ENCODE data around the gene RNF111. TPM values are rescaled to one million over a fixed set of nuclear protein-coding genes. Genes with fewer than 3 reads are reported as not detected.

The RNF111 gene
- total and polyA plus RNA-seq, 2 experiments from 2014 or later: 14.4 to 24.5 TPM

DNA sequence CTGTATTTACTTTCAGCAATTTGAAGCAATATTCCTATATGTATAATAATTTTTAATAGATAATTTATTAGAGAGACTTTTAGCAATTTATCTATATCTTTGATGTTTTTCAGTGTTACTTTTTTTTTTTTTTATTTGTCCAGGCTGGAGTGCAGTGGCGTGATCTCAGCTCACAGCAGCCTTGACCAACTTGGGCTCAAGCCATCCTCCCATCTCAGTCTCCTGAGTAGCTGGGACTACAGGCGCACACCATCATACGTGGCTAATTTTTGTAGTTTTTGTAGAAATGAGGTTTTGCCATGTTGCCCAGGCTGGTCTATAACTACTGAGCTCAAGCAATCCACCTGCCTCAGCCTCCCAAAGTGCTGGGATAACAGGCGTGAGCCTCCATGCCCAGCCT is 28.7 kb upstream of the RNF111 start:
- no peaks in the 10 kb centered on the region for H3K4me1 Mint-ChIP-seq
- H3K27ac ChIP-seq (ENCODE audit: low read depth): no peak overlapping the region
- H2AFZ ChIP-seq: no peak overlapping the region
- no peak overlapping the region for H3K27ac Mint-ChIP-seq
- ATAC-seq (no peak), DNase-seq (ENCODE audit: low spot score) (no peak)
- H3K9me3 Mint-ChIP-seq: no peaks in the 10 kb centered on the region
- no peak overlapping the region for H3K4me3 ChIP-seq
- no peaks in the 10 kb centered on the region for H4K20me1 ChIP-seq (replicated peaks; ENCODE audit: insufficient read depth)
- TF ChIP-seq EZH2 (IDR thresholded peaks at IDR 0.05; ENCODE audit: low read depth, unreplicated experiment) (no peak), EZH2phosphoT487 (IDR thresholded peaks at IDR 0.05; ENCODE audit: unreplicated experiment) (no peak), ZNF331 (CRISPR knock-in tag; IDR thresholded peaks at IDR 0.05; ENCODE audit: low read depth) (no peak), NANOG (IDR thresholded peaks at IDR 0.05; ENCODE audit: borderline replicate concordance) (no peak), CREB1 (CRISPR knock-in tag; IDR thresholded peaks at IDR 0.05; ENCODE audit: low read depth) (no peak), ZNF114 (CRISPR knock-in tag; IDR thresholded peaks at IDR 0.05) (no peak), STAT1 (IDR thresholded peaks at IDR 0.05; ENCODE audit: unreplicated experiment) (no peak), JUNB (IDR thresholded peaks at IDR 0.05; ENCODE audit: unreplicated experiment) (no peak), POLR2AphosphoS5 (IDR thresholded peaks at IDR 0.05; ENCODE audit: low read depth) (no peak)
- TF ChIP-seq, protein P1, sequence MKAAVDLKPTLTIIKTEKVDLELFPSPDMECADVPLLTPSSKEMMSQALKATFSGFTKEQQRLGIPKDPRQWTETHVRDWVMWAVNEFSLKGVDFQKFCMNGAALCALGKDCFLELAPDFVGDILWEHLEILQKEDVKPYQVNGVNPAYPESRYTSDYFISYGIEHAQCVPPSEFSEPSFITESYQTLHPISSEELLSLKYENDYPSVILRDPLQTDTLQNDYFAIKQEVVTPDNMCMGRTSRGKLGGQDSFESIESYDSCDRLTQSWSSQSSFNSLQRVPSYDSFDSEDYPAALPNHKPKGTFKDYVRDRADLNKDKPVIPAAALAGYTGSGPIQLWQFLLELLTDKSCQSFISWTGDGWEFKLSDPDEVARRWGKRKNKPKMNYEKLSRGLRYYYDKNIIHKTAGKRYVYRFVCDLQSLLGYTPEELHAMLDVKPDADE (IDR thresholded peaks at IDR 0.05): no peak
- TF ChIP-seq, protein P2, sequence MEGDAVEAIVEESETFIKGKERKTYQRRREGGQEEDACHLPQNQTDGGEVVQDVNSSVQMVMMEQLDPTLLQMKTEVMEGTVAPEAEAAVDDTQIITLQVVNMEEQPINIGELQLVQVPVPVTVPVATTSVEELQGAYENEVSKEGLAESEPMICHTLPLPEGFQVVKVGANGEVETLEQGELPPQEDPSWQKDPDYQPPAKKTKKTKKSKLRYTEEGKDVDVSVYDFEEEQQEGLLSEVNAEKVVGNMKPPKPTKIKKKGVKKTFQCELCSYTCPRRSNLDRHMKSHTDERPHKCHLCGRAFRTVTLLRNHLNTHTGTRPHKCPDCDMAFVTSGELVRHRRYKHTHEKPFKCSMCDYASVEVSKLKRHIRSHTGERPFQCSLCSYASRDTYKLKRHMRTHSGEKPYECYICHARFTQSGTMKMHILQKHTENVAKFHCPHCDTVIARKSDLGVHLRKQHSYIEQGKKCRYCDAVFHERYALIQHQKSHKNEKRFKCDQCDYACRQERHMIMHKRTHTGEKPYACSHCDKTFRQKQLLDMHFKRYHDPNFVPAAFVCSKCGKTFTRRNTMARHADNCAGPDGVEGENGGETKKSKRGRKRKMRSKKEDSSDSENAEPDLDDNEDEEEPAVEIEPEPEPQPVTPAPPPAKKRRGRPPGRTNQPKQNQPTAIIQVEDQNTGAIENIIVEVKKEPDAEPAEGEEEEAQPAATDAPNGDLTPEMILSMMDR (conservative IDR thresholded peaks at IDR 0.05; ENCODE audit: low read depth in 2 of 2): no peak
- TF ChIP-seq, protein P3, sequence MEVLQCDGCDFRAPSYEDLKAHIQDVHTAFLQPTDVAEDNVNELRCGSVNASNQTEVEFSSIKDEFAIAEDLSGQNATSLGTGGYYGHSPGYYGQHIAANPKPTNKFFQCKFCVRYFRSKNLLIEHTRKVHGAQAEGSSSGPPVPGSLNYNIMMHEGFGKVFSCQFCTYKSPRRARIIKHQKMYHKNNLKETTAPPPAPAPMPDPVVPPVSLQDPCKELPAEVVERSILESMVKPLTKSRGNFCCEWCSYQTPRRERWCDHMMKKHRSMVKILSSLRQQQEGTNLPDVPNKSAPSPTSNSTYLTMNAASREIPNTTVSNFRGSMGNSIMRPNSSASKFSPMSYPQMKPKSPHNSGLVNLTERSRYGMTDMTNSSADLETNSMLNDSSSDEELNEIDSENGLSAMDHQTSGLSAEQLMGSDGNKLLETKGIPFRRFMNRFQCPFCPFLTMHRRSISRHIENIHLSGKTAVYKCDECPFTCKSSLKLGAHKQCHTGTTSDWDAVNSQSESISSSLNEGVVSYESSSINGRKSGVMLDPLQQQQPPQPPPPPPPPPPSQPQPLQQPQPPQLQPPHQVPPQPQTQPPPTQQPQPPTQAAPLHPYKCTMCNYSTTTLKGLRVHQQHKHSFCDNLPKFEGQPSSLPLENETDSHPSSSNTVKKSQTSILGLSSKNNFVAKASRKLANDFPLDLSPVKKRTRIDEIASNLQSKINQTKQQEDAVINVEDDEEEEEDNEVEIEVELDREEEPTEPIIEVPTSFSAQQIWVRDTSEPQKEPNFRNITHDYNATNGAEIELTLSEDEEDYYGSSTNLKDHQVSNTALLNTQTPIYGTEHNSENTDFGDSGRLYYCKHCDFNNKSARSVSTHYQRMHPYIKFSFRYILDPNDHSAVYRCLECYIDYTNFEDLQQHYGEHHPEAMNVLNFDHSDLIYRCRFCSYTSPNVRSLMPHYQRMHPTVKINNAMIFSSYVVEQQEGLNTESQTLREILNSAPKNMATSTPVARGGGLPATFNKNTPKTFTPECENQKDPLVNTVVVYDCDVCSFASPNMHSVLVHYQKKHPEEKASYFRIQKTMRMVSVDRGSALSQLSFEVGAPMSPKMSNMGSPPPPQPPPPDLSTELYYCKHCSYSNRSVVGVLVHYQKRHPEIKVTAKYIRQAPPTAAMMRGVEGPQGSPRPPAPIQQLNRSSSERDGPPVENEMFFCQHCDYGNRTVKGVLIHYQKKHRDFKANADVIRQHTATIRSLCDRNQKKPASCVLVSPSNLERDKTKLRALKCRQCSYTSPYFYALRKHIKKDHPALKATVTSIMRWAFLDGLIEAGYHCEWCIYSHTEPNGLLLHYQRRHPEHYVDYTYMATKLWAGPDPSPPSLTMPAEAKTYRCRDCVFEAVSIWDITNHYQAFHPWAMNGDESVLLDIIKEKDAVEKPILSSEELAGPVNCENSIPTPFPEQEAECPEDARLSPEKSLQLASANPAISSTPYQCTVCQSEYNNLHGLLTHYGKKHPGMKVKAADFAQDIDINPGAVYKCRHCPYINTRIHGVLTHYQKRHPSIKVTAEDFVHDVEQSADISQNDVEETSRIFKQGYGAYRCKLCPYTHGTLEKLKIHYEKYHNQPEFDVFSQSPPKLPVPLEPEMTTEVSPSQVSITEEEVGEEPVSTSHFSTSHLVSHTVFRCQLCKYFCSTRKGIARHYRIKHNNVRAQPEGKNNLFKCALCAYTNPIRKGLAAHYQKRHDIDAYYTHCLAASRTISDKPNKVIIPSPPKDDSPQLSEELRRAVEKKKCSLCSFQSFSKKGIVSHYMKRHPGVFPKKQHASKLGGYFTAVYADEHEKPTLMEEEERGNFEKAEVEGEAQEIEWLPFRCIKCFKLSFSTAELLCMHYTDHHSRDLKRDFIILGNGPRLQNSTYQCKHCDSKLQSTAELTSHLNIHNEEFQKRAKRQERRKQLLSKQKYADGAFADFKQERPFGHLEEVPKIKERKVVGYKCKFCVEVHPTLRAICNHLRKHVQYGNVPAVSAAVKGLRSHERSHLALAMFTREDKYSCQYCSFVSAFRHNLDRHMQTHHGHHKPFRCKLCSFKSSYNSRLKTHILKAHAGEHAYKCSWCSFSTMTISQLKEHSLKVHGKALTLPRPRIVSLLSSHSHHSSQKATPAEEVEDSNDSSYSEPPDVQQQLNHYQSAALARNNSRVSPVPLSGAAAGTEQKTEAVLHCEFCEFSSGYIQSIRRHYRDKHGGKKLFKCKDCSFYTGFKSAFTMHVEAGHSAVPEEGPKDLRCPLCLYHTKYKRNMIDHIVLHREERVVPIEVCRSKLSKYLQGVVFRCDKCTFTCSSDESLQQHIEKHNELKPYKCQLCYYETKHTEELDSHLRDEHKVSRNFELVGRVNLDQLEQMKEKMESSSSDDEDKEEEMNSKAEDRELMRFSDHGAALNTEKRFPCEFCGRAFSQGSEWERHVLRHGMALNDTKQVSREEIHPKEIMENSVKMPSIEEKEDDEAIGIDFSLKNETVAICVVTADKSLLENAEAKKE (CRISPR knock-in tag; IDR thresholded peaks at IDR 0.05): no peak
- TF ChIP-seq, protein P4, sequence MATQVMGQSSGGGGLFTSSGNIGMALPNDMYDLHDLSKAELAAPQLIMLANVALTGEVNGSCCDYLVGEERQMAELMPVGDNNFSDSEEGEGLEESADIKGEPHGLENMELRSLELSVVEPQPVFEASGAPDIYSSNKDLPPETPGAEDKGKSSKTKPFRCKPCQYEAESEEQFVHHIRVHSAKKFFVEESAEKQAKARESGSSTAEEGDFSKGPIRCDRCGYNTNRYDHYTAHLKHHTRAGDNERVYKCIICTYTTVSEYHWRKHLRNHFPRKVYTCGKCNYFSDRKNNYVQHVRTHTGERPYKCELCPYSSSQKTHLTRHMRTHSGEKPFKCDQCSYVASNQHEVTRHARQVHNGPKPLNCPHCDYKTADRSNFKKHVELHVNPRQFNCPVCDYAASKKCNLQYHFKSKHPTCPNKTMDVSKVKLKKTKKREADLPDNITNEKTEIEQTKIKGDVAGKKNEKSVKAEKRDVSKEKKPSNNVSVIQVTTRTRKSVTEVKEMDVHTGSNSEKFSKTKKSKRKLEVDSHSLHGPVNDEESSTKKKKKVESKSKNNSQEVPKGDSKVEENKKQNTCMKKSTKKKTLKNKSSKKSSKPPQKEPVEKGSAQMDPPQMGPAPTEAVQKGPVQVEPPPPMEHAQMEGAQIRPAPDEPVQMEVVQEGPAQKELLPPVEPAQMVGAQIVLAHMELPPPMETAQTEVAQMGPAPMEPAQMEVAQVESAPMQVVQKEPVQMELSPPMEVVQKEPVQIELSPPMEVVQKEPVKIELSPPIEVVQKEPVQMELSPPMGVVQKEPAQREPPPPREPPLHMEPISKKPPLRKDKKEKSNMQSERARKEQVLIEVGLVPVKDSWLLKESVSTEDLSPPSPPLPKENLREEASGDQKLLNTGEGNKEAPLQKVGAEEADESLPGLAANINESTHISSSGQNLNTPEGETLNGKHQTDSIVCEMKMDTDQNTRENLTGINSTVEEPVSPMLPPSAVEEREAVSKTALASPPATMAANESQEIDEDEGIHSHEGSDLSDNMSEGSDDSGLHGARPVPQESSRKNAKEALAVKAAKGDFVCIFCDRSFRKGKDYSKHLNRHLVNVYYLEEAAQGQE (IDR thresholded peaks at IDR 0.05; ENCODE audit: unreplicated experiment): no peak
- no peak overlapping the region for H3K4me3 Mint-ChIP-seq
- H3K9me2 ChIP-seq (ENCODE audit: insufficient read depth): no peaks in the 10 kb centered on the region
- H3K36me3 Mint-ChIP-seq (ENCODE audit: low read depth): no peaks in the 10 kb centered on the region
- H3K79me2 ChIP-seq (replicated peaks; ENCODE audit: insufficient read depth): no peaks in the 10 kb centered on the region
- H3K27me3 Mint-ChIP-seq (ENCODE audit: insufficient read depth, low read depth, poor library complexity): peaks cover 4% of the 10 kb centered on the region
- no peaks in the 10 kb centered on the region for H3K36me3 ChIP-seq (ENCODE audit: insufficient read depth)
- H3K4me2 ChIP-seq: no peak overlapping the region
- H3F3A ChIP-seq (replicated peaks; ENCODE audit: low read depth): no peaks in the 10 kb centered on the region
- H3K4me1 ChIP-seq (ENCODE audit: insufficient read depth): no peaks in the 10 kb centered on the region
- H3K27me3 ChIP-seq (ENCODE audit: insufficient read depth): no peaks in the 10 kb centered on the region

Measured in GM23338 (cell line).